OCI-LY3 (cell line): Measurements from ENCODE around the gene KLHL29.

Source experiments
- CTCF ChIP-seq: fragments of 200-600, 300-600 bp; sonication (generic); IDR thresholded peaks from 2 replicates; pipeline ENCODE4 v1.5.1; 2014; ENCODE audit warnings: antibody characterized with exemption, low read length, low read depth
- EZH2phosphoT487 ChIP-seq: fragments of 200-600 bp; shearing (Covaris generic); IDR thresholded peaks from 2 replicates; pipeline ENCODE4 v1.6.1; 2018; ENCODE audit warnings: antibody characterized with exemption, mixed run types, low read depth

DNA sequence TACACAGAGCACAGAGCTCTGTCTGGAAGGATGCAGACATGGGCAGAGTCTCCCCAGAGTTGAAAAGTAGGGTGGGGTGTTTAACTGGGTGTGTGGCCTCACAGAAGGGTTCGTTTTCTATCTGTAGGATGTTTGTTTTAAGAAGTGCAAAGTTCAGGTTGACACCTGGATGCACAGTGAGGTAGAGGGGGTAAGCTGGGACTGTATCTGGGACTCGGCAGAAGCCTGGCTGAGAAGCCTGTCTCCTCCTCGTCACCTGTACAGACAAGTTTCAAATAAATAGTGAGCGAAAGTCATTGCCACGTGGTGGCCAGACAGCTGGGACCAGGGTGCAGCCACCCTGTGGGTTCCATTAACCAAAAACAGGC, 145.9 kb downstream of the KLHL29 start:
- TF ChIP-seq CTCF (no peak), EZH2phosphoT487 (no peak)
